ENCODE results near the gene SLC25A26.

GRCh38 chr3:66427951-66428474 lies 207.2 kb downstream of the SLC25A26 start:
- TF ChIP-seq CTCF (IDR thresholded peaks at IDR 0.05), result no peak
- no peak for TF ChIP-seq POLR2A (IDR thresholded peaks at IDR 0.05)
- no peak for TF ChIP-seq EP300 (IDR thresholded peaks at IDR 0.05)
- no peak for TF ChIP-seq POLR2AphosphoS5 (IDR thresholded peaks at IDR 0.05)

Data from gastroesophageal sphincter (tissue), 3 donors.